ENCODE measurements around the gene ITCH. TPM values are rescaled to one million over a fixed set of nuclear protein-coding genes. Genes with fewer than 3 reads are reported as not detected.

ITCH gene
- 50.3 and 62.2 TPM in 2 replicates for total RNA-seq

GRCh38 chr20:34363062-34363464, at the start of gene ITCH:
ITCH (plus strand) TSS chr20:34363273; CDS start chr20:34393812, 30,539 bp downstream.

GRCh38 chr20:34516247-34517113, 153.4 kb downstream of the ITCH start, which contains the start of gene DYNLRB1:
DYNLRB1 (plus strand) TSS chr20:34516422; CDS start chr20:34516459, 37 bp downstream.

GRCh38 chr20:34558320-34559218, 195.5 kb downstream of the ITCH start, which contains the start of gene MAP1LC3A:
MAP1LC3A (plus strand) TSS chr20:34558718; CDS start chr20:34558869, 151 bp downstream.

Small RNA genes within 50 kb of the gene (small RNA-seq; reads per million reads assigned to genes)
- not detected for gene AL356299.1
- not detected for gene MIR644A
- not detected for gene RF00019

Other genes starting within 250 kb of the ITCH start
- gene ASIP, start 121.8 kb upstream of the ITCH start, total RNA-seq: not detected in 2 replicates
- 111 and 122 TPM in 2 replicates for gene AHCY, start 59.9 kb upstream of the ITCH start, total RNA-seq
- gene DYNLRB1, start 153.1 kb downstream of the ITCH start, total RNA-seq: 44.4 and 57.7 TPM in 2 replicates
- gene MAP1LC3A, start 195.4 kb downstream of the ITCH start, total RNA-seq: 5.7 and 13.2 TPM in 2 replicates

All from subcutaneous preadipocyte (primary cell).